ENCODE data around the gene ABHD16A.

Gene ABHD16A

DNA sequence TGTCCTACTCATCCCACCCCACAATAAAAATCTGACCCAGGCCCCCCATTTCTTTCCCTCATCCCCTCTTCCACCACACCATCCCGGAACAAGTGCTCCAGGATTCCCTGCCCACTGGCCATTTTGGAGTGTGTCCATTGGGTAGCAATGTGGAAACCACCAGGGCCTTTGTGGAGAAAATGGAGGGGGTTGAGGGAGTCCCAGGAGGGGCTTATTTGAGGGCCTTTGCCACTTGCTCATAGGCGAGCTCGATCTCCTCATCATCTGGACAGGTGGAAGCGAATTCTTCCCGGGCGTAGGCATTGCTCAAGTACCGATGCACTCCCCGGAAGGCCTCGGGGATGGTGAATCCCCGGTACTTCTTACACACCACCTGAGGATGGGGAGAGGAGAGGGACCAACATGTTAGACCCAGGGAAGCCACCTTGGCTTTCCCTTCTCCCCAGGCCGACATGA lies 27.5 kb upstream of the ABHD16A start:
- DNase-seq = no peak

DNA sequence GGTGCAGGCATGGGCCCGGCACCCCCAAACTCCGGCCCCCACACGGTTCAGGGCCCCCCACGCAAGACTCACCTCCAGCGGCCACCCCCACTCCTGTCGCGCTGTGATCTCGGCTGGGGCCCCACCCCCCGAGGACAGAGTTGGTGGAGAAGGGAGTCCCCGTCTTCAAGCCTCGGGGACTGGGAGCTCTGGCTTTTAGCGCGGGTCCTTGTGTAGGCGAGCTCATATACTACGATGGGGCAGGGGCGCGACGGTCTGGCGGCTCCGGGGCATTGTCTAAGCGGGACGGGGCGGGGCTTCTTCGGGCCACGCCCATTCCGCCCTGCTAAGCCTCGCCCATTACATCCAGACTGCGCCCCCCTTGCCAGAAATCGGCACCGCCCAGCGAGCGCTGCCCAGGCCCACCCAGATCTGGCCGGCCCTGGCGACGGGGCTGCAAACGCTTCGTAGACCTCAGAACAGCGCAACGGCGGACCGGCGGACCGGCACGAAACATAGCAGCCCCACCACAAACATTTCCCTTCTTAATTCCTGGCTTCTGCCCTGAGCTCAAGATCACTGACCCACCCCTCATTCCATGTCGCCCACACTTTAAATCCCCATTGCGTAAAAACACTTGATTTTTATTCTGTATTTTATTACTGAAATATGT lies 27.0 kb upstream of the ABHD16A start:
- DNase-seq = no peak

GRCh38 chr6:31729515-31729978 lies 26.4 kb upstream of the ABHD16A start:
- DNase-seq = no peak

- no peak for DNase-seq
Observed at GRCh38 chr6:31728767-31729514, 25.8 kb upstream of the ABHD16A start, which contains the start of gene DDAH2. Gene DDAH2 (minus strand): TSS chr6:31729299. CDS start chr6:31729161, 138 bp downstream.

GRCh38 chr6:31727717-31728671 lies 24.9 kb upstream of the ABHD16A start:
- DNase-seq = no peak

- DNase-seq = no peak
Observed at GRCh38 chr6:31727034-31727716, 24.1 kb upstream of the ABHD16A start.

DNA sequence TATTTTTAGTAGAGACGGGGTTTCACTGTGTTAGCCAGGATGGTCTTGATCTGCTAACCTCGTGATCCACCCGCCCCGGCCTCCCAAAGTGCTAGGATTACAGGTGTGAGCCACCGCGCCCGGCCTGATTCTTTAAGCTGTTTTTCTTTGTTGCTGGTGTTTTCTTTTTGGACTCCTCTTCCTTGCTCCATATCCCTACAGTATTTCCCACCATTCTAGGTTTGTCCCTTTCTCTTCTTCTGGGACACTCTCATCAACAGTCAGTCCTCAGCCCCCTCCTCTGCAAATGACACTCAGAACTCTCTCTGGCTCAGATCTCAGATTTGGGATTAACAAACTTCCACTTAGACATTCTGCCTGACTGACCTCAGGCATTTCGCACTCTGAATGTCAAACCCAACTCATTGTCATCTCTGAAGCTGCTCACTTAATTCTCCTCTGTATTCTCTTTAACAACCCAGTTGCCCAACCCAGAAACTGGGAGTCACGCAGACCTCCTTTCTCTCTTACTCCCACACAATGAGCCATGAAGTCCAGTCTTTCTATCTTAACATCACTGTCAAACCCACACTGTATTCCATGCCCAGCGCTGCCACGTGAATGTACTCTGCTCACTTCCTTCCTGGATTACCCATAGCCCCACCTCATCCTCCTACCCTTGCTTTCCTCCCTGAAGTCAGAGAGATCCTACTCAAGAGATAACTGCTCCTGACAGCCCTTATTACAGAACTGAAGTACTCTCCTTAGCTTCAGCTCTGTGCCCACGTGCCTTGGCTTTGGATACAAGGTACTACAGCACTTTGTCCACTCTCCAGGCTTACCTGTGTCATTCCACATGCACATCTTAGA lies 22.6 kb upstream of the ABHD16A start:
- DNase-seq = no peak

DNA sequence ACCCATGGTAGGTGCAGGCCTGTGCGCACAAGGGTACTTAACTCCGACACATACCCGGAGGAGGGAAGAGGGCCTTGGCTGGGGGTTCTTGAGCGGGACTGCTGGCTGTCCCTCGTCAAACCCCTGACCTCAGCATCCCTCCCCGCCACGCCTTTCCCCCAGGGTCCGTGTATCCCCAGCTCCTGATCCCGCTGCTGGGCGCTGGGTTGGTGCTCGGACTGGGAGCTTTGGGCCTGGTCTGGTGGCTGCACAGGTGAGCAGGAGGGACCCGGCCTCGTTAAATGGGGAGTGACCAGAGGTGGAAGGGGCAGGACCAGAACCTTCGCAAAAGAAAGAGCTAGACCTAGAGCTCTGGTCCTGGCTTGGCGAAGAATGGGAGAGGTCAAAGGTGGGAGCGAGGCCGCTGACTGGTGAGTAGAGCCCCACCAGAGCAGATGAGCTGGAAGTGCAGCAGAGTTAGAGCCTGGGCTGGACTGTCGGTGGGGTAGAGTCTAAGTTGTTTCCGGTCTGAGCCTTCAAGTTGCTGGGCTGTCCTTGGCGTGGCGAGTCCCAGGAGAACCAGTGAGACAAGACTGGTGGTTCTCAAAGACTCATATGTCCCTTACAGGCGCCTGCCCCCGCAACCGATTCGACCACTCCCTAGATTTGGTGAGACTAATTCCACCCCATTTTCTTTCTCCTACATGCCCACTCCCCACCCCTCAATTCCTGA lies 21.0 kb upstream of the ABHD16A start:
- no peak for DNase-seq

- no peak for DNase-seq
Observed at GRCh38 chr6:31723245-31723979, 20.3 kb upstream of the ABHD16A start, which contains the start of gene MPIG6B. Gene MPIG6B (plus strand): TSS chr6:31723373. CDS start chr6:31723384, 11 bp downstream.

DNA sequence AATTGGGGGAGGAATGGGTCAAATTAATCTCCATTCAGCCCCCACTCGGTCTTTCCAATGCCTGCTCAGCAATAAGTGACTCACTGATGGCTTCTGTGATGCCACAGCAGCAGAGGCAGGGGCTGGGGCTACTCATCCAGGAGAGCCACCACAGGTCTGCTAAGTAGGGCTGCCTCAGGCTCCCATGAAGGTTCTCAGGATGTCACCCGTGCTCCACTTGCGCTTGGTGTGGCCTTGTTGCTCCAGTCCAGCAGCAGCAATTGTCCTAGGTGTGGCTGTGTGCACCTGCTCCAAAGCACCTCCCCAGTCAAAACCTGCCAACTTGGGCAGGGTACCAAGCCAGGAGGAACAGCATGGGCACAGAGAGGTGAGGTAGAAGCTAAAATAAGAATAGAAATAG lies 19.0 kb upstream of the ABHD16A start:
- DNase-seq = no peak

DNA sequence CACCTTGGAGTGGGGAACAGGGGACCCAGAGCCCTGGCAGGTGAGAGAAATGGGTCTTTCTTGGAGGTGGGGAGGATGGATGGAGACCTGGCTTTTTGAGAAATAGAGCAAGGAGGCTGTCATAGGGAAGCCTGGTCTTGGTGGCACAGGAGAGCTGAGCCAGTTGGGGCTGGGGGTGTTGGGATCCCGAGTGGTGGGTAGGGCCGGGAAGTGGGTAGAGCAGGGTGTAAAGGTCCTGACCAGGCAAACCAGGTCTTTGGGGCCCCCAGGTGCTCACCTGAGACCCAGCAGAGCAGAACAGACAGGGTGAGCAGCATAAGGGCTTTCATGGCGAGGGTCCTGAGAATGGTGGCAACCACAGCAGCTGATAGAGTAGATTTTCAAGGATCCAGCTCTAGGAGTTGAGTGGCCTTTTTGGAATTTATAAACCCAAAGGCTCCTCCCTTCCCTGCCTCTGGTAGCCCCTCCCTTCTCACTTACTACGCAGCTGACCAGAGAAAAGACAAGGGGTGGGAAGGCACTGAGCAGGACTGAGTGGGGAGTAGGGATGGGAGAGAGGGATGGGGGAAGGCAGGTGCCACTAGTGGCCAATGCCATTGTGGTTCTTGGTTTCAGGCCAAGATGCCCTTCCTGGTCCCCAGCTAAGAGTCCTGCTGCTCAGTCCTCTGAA lies 18.4 kb upstream of the ABHD16A start, which contains the start of gene LY6G6C:
LY6G6C (minus strand) TSS at position 396 of the 670 bp plus-strand sequence; CDS start at position 329, 67 bp downstream.
- DNase-seq = no peak

- DNase-seq = no peak
Observed at GRCh38 chr6:31720196-31720770, 17.2 kb upstream of the ABHD16A start.

DNA sequence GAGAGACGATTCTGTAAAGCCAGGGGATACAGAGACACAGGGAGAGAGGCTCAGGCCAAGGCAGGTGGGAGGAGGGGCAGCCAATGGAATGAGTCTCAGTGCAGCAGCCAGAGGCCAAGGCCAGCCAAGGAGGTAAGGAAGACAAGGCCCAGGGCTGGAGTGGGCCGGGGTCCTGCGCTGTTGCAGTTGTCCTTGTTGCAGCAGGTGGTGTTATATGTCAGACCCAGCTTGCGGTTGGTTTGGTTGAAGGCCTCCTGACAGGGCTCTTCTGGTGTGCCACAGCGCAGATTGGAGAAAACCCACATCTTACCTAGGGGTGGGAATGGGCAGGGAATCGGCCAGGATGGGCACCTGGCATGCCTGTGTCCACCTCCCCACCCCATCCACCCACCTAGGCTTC lies 15.9 kb upstream of the ABHD16A start:
- DNase-seq = no peak

DNA sequence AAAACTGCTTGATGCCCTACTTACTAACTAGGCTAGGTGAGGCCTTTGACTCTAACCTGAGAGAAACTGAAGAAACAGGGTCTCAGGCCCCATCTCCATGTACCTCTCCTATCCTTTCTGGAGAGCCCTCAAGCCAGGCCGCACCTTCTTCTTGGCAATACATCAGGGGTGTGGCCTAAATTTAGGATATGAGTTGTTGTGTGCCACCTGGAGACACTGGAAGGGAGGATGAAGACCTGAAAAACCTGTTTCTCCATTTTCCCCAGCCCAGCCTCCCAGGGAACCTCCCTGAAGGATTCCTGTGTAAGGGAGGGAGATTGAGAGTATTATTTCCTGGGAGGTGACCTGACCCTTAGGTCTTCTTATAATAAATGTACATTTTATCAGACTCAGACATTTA lies 15.1 kb upstream of the ABHD16A start:
- no peak for DNase-seq

- no peak for DNase-seq
Observed at GRCh38 chr6:31717499-31718222, 14.5 kb upstream of the ABHD16A start.

DNA sequence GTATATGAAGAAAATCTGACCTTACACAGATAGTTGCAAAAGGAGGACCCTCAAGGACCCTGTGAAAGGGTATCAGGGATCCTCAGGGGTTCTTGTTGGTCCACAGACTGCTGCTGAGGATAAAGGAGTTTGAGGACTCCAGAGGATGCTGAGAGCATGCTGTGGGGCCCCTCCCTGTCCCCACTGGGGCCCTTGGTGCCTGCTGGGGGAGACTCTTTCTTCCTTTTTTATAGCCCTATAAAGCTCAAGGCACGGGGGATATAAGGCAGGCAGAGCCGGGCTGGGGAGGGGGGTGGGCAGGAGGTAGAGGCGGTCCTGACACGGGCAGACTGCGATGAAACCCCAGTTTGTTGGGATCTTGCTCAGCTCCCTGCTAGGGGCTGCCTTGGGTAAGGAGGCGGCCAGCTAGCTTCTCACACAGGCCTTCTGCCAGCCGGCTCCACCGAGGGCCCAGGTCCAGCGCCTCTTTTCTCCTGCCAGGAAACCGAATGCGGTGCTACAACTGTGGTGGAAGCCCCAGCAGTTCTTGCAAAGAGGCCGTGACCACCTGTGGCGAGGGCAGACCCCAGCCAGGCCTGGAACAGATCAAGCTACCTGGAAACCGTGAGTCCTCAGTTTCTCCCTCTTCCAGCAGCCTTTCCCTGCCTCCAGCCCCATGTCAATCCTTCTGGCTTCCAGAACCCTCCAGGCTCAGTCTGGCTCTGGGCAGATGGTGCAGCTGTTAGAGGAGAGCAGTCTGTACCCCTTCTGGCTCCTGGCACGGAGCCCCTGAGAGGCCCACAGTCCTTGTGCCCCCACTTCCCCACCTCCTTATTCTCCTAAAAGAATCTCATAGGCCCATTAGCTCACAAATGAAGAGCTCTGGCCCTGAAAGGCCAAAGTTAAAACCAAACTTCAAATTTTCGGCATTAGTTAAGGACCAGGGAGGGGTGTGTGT lies 12.2 kb upstream of the ABHD16A start, which contains the start of gene LY6G6D:
LY6G6D (plus strand) TSS at position 327 of the 937 bp plus-strand sequence; CDS start at position 335, 8 bp downstream.
- no peak for DNase-seq

Data from SHP77 treated with DMSO at 0.1 percent for 48 hours (cell line).